ENCODE measurements around the gene POLR3C. TPM values are rescaled to one million over a fixed set of nuclear protein-coding genes. Genes with fewer than 3 reads are reported as not detected.

POLR3C gene
- polyA plus RNA-seq, 3 donors from 2014 or later = 34.5 to 56.4 (median 45.6) TPM

DNA sequence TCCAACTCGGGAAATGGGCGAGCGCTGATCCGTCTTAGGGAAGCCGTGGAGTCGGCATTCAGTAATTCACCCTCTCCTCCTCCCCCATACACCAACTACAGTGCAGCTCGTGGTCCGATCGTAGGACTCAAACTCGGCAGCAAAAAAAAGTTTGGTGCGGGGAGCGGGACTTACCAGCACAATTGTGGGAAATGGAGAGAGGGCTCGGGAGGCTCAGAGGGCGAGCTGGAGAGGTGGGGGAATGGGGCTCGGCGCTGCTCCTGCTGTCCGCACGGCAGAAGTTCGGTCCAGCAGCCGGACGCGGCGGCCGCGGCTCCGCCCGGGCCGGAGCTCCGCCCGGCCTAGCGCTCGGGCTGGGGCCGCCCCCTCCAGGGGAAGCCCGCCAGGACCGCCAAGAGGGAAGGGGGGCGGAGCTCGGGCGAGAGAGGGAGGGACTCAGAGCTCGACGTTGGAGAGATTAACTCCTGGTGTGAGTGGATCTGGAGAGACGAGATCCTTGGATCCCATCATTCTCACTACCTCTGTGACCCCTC, 35.6 kb downstream of the POLR3C start:
- peaks cover 0 to 8% (median 0%) of the 10 kb centered on the region in 3 donors for H3K27me3 Mint-ChIP-seq (ENCODE audit: low read depth in 3 of 3)
- no peaks in the 10 kb centered on the region for H3K9me3 Mint-ChIP-seq

DNA sequence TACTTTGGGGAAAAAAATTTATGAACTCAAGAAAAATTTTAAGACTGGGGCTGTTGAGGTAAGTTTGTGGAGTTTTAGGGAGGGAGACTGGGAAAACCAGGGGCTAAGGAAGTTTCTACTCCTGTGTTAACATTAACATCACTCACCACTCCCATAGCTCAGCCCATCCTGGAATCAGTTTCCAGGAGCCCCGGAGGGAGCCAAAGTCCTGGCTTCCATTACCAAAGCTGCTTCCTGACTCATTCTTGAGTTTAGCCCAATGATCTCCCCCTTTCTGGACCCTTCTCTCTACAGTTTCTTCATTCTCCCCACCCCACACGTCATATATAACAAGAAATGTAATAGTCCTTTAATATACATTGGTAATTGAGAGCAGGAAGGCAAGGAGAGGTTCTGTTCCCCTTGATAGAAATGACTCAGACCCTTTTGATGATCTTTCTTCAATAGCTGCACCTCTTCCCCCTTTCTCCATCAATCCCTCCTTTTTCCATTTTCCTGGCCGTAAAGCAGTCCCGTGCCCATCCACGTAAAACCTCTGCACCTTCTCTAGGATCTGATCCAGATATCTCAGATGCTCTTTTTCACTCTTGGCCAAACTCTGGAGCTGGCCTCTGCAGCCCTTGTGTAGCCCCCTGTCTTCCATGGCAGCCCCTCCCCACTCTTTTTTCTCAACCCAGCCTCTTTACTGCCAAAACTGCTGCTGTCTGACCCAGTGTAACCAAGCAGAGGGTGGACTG, 39.5 kb downstream of the POLR3C start:
- H3K9me3 Mint-ChIP-seq = no peaks in the 10 kb centered on the region
- no peak overlapping the region for H3K27ac Mint-ChIP-seq
- H3K36me3 Mint-ChIP-seq = peaks cover 0 to 3% (median 0%) of the 10 kb centered on the region in 3 donors
- H3K27me3 Mint-ChIP-seq (ENCODE audit: low read depth in 3 of 3) = peaks cover 0 to 11% (median 2%) of the 10 kb centered on the region in 3 donors
- H3K4me3 Mint-ChIP-seq = no peak overlapping the region
- no peak for DNase-seq
- H3K4me1 Mint-ChIP-seq = peaks cover under 1 to 3% of the 10 kb centered on the region in 2 donors

More for the DNA sequence above, 35.6 kb downstream of the POLR3C start:
- peak; percentile 72 to 75 (median 72) for DNase-seq
- Mint-ChIP-seq H3K4me3 (peak overlapping the region; percentile 94 to 97 (median 96)), H3K36me3 (peaks cover 7 to 16% (median 14%) of the 10 kb centered on the region in 3 donors), H3K4me1 (peaks cover 13 to 23% of the 10 kb centered on the region in 2 donors), H3K27ac (peak overlapping the region; percentile 76 to 94 (median 88))

DNA sequence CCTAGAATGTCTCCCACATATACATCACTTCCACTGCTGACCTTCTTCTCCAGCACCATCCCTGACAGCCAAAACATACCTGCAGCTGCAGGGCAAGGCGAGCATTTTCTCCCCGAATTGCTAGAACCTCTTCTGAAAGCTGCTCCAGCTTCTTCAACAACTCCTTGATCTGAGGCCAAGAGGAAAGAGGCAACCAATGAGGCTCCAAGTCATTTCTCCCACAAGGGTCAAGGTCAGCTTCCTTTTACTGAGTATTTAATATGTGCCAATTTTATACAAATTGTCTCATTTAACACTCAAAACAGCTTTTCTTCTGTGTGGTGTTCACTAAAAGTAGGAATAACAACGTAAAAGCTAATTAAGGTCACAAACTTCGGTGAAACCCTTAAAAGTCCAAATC, 44.2 kb downstream of the POLR3C start:
- Mint-ChIP-seq H3K4me3 (no peak overlapping the region), H3K4me1 (peaks cover 17 to 20% of the 10 kb centered on the region in 2 donors), H3K27ac (no peak overlapping the region), H3K27me3 (ENCODE audit: low read depth in 3 of 3) (peaks cover 2 to 5% (median 5%) of the 10 kb centered on the region in 3 donors), H3K36me3 (peaks cover 0 to 3% (median 0%) of the 10 kb centered on the region in 3 donors), H3K9me3 (no peaks in the 10 kb centered on the region)
- DNase-seq = no peak

DNA sequence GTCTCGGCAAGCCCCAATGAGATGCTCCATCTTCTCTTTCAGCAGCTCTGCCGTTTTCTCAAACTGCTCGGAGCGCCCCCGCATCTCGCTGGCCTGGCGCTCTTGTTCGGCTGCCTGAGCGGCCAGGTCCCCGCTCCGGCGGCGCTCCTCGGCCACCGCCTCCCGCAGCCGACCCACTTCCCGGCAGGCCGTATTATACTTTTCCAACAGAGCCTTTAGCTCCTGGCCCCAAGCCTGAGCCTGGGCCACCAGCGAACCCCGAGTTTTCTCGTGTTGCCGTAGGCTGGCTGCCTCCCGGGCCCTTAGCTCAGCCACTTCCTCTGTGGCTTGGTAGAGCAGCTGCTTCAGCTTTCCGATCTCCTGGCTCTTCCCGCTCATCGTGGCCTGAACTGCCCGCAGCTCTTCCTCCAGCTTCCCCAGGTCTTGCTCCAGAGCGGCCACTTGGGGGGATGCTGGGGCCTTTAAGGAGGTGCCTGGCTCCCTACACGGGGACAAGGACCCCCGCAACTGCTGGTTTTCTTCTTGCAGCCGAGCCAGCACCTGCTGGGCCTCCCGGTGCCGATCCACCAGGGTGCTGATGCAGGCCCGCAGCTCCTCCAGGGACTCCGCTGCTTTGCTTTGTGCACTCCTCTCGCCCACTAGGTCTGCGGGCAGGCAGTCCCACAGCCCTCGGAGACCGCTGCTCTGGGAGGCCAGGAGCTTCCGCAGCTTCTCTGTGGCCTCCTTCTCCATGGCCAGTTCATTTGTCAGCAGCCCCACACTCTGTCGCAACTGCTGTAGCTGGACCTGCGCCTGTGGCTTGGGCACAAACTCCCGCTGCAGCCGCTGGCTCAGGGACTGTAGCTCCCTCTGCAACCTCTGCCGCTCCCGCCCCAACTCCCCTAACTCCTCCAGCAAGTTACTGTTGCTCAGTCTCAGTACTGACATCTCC, 48.3 kb downstream of the POLR3C start:
- peak; percentile 12 to 43 (median 30) for DNase-seq
- peaks cover 0 to 2% (median 0%) of the 10 kb centered on the region in 6 donors for H3K9me3 Mint-ChIP-seq
- no peaks in the 10 kb centered on the region for H3K36me3 Mint-ChIP-seq
- H3K27me3 Mint-ChIP-seq (ENCODE audit: low read depth in 3 of 3) = peaks cover 5 to 8% (median 8%) of the 10 kb centered on the region in 3 donors
- peaks cover 17 to 22% of the 10 kb centered on the region in 2 donors for H3K4me1 Mint-ChIP-seq
- H3K27ac Mint-ChIP-seq = peak overlapping the region in 4 of 6 donors; percentile 34 to 85 (median 56)
- peak overlapping the region; percentile 70 to 83 (median 78) for H3K4me3 Mint-ChIP-seq

DNA sequence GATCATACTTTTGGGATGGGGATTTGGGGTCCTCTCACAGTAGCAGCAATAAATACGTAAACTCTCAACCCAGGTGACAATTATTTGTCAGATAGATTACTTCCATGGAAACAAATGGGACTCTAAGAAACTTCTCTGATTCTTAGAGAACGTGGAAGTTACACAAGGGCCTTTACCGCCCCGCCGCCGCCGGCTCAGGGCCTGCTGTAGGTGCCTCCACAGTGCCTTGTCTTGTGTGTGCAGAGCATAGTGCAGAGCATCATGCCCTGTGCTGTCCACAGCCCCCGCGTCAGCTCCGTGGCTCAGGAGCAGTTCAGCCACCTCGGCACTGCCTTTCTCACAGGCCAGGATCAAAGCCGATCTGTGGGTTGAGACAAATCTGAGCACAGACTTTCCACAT, 50.6 kb downstream of the POLR3C start:
- DNase-seq = no peak
- Mint-ChIP-seq H3K27me3 (ENCODE audit: low read depth in 3 of 3) (peaks cover 5 to 10% (median 7%) of the 10 kb centered on the region in 3 donors), H3K27ac (no peak overlapping the region), H3K4me1 (peaks cover 17 to 22% of the 10 kb centered on the region in 2 donors), H3K4me3 (no peak overlapping the region), H3K9me3 (peaks cover 0 to 2% (median 0%) of the 10 kb centered on the region in 6 donors), H3K36me3 (no peaks in the 10 kb centered on the region)

DNA sequence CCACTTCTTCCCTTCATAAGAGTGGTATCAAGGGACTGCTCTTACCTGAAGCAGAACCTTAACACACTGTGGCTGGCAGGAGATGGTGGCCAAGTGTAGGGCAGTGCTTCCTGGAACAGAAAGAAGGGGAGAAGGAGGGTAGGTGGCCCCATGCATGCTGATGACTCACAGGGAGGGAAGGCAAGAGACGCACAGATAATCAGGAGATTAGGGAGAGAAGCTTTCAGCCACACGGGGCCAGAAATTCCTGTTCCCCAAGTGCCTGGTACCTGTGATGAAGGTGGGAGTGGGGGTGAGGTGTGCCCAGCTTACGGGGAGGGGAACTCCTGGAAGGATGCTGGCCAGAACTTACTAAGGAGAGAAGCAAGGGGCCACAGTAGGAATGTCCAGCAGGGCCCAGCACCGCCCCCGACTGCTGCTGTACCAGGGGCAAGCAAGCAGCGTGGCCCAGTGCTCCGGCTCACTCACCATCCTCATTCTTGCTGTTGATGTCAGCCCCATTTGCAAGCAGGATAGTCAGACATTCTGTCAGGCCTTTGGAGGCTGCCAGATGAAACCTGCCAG, 54.0 kb downstream of the POLR3C start:
- DNase-seq = no peak
- Mint-ChIP-seq H3K4me1 (peaks cover under 1 to 4% of the 10 kb centered on the region in 2 donors), H3K27me3 (ENCODE audit: low read depth in 3 of 3) (peaks cover 0 to 10% (median 7%) of the 10 kb centered on the region in 3 donors)

DNA sequence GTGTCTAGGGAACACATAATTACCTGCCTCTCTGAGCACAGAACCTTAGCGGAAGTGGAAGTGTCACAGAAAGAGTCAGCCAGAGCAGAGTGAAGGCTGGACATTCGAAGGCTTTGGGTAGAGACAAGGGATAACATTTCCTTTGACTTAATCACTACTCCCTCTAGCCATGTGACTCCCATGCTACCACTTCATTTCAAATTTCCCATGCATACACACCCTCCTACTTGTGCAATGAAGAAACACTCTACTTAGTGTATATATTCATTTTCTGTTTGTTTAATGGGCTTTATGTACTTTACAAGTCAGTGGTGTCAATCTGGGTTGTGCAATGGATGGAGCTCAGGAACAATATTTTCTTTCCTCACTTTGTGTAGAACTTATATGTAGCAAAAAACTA, 54.7 kb downstream of the POLR3C start:
- Mint-ChIP-seq H3K36me3 (no peaks in the 10 kb centered on the region), H3K9me3 (peaks cover 0 to 1% (median 0%) of the 10 kb centered on the region in 6 donors), H3K27ac (no peak overlapping the region), H3K4me3 (no peak overlapping the region), H3K27me3 (ENCODE audit: low read depth in 3 of 3) (peaks cover 6 to 8% (median 6%) of the 10 kb centered on the region in 3 donors), H3K4me1 (no peaks in the 10 kb centered on the region)
- DNase-seq = no peak

More for the DNA sequence above, 54.0 kb downstream of the POLR3C start:
- Mint-ChIP-seq H3K27ac (no peak overlapping the region), H3K9me3 (peaks cover 0 to 2% (median 0%) of the 10 kb centered on the region in 6 donors), H3K36me3 (no peaks in the 10 kb centered on the region), H3K4me3 (no peak overlapping the region)

DNA sequence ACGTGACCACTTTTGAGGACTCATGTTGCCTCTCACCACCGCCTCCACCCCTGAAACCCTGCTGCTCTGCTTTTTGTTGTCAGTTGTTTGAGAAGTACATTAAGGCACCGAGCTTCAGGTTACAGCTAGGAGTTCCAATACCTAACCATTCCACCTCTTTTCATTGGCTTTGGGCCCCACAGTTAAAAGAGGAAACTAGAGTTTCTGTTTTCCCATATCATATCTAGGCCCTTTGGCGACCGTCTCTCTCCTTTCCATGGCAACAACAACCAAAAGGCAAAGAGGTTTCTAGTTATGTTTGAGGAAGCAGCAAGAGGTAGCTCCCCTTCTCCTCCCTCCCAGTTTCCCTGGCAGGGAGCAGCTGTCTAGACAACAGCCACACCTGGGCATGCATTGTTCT, 55.8 kb downstream of the POLR3C start:
- H3K9me3 Mint-ChIP-seq = no peaks in the 10 kb centered on the region
- H3K27ac Mint-ChIP-seq = no peak overlapping the region
- no peak for DNase-seq
- peaks cover 3 to 9% (median 6%) of the 10 kb centered on the region in 3 donors for H3K27me3 Mint-ChIP-seq (ENCODE audit: low read depth in 3 of 3)
- no peak overlapping the region for H3K4me3 Mint-ChIP-seq
- H3K36me3 Mint-ChIP-seq = no peaks in the 10 kb centered on the region
- peaks cover under 1 to 3% of the 10 kb centered on the region in 2 donors for H3K4me1 Mint-ChIP-seq

DNA sequence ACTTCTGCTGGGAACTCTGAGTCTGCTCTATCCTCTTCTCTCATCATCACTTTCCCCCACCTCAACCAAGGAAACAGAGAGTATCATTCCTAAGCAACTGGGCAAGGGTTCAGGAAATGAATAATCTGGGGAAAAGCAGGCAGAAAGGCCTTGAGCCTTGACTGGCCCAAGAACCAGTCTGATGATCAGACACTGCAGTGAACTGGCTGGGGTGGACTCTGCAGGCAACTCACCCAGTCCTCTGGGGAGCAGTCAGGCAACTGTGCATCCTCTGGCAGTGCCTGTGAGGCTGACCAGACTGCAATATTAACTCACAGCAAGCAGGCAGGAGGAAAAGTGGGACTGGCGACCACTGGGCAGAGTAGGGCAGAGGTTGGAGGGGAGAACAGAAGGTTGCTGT, 60.7 kb downstream of the POLR3C start:
- H3K4me3 Mint-ChIP-seq = peak overlapping the region; percentile 32 to 88 (median 83)
- no peak overlapping the region for H3K27ac Mint-ChIP-seq
- no peak for DNase-seq
- H3K4me1 Mint-ChIP-seq = peaks cover 14 to 23% of the 10 kb centered on the region in 2 donors
- H3K27me3 Mint-ChIP-seq (ENCODE audit: low read depth in 3 of 3) = peaks cover 0 to 13% (median 12%) of the 10 kb centered on the region in 3 donors
- H3K36me3 Mint-ChIP-seq = no peaks in the 10 kb centered on the region
- no peaks in the 10 kb centered on the region for H3K9me3 Mint-ChIP-seq

DNA sequence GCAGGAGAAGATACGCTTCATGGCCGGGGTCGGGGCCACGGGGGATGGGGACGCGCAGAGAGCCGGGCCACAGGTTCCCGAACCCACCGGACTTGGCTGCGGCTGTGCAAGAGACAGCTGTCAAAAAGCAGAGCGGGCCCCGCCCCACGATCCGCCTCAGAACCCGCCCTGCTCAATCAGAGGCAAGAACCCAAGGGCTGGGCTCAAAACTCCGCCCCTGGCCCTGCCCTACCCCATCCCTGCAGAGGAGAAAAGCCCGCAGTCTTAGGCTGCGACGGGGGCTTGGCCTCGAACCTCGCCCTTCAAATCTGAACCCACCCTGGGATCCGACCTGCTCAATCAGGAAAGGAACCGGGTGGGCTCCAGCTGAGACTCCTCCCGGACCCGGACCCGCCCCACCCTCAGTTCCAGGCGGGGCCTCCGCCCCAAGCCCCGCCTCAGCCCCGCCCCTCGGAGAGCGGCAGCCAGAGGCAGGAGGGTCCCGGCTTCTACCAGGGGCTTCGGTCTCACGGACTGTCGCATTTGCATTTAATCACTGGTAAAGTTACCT, 61.8 kb downstream of the POLR3C start, which contains the start of gene ANKRD35:
TSS of gene ANKRD35 (minus strand) at position 129 of the 550 bp plus-strand sequence. CDS start at position 21, 108 bp downstream.
- Mint-ChIP-seq H3K9me3 (no peaks in the 10 kb centered on the region), H3K27me3 (ENCODE audit: low read depth in 3 of 3) (peaks cover 0 to 13% (median 12%) of the 10 kb centered on the region in 3 donors), H3K4me1 (peaks cover 14 to 23% of the 10 kb centered on the region in 2 donors), H3K4me3 (peak within 1 kb of the TSS; percentile 81 to 88 (median 83)), H3K36me3 (no peaks in the 10 kb centered on the region), H3K27ac (peak within 1 kb of the TSS in 2 of 6 donors; percentile 50 to 70)
- peak; percentile 81 to 87 (median 85) for DNase-seq

DNA sequence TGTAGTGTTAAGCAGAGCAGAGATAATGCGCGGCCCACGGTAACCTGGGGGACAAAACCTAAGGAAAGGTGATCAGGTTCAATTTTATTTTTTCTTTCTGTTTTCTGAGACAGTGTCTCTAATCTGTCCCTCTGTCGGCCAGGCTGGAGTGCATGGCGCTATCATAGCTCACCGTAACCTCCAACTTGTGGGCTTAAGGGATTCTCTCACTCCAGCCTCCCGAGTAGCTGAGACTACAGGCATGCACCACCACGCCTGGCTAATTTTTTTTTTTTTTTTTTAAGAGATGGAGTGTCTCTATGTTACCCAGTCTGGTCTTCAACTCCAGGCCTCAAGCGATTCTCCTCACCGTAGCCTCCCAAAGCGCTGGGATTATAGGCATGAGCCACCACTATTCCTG, 62.4 kb downstream of the POLR3C start:
- peaks cover 0 to 13% (median 12%) of the 10 kb centered on the region in 3 donors for H3K27me3 Mint-ChIP-seq (ENCODE audit: low read depth in 3 of 3)
- H3K27ac Mint-ChIP-seq = no peak overlapping the region
- H3K36me3 Mint-ChIP-seq = no peaks in the 10 kb centered on the region
- no peak for DNase-seq
- H3K9me3 Mint-ChIP-seq = no peaks in the 10 kb centered on the region
- H3K4me3 Mint-ChIP-seq = peak overlapping the region; percentile 81 to 88 (median 83)
- H3K4me1 Mint-ChIP-seq = peaks cover 14 to 23% of the 10 kb centered on the region in 2 donors

DNA sequence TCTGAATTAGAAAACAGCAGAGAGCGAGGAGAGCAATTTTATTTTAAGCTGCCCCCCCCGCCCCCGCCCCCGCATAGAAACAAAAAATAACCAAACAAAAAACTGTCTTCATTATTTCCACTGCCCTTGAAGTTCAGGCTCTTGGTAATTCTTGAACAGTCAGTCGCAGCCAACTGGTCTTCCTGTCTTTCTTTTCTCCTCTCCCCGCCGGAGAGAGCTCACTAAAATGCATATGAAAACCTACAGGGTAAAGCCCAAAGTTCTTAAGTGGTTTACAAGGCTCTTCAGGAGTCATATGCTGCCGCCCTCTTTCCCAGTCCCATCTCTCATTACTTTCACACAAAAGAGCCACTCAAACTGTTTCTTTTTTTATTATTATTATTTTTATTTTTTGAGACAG, 62.8 kb downstream of the POLR3C start:
- Mint-ChIP-seq H3K27me3 (ENCODE audit: low read depth in 3 of 3) (peaks cover 0 to 13% (median 12%) of the 10 kb centered on the region in 3 donors), H3K9me3 (no peaks in the 10 kb centered on the region), H3K4me1 (peaks cover 14 to 23% of the 10 kb centered on the region in 2 donors), H3K36me3 (no peaks in the 10 kb centered on the region), H3K4me3 (peak overlapping the region; percentile 62 to 88 (median 75)), H3K27ac (no peak overlapping the region)
- DNase-seq = no peak

DNA sequence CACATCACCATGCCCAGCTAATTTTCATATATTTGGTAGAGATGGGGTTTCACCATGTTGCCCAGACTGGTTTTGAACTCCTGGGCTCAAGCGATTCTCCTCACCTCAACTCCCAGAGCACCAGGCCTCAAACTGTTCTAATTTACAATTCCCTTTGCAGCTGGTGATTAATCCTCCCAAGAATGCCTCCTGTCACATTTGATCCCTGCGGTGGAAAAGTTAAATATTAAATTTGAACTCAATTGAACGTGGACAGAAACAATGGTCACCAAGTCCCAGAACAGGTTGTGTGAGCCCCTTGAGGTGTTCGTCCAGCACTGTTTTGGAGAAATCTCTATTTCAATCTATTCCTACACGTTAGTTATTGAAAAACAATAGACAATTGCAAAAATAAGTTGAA, 63.6 kb downstream of the POLR3C start:
- H3K9me3 Mint-ChIP-seq = no peaks in the 10 kb centered on the region
- H3K27ac Mint-ChIP-seq = no peak overlapping the region
- peaks cover 14 to 23% of the 10 kb centered on the region in 2 donors for H3K4me1 Mint-ChIP-seq
- no peak for DNase-seq
- H3K4me3 Mint-ChIP-seq = peak overlapping the region in 3 of 5 donors; percentile 38 to 41 (median 40)
- no peaks in the 10 kb centered on the region for H3K36me3 Mint-ChIP-seq
- H3K27me3 Mint-ChIP-seq (ENCODE audit: low read depth in 3 of 3) = peaks cover 0 to 15% (median 12%) of the 10 kb centered on the region in 3 donors
